HepG2 (cell line): Measurements from ENCODE around the gene SCMH1. TPM values are rescaled to one million over a fixed set of nuclear protein-coding genes. Genes with fewer than 3 reads are reported as not detected.

Source experiments
- ARID4A ChIP-seq: sonication (generic); formaldehyde crosslinking; IDR thresholded peaks from 2 replicates; pipeline ENCODE4 v1.5.0; 2020; ENCODE audit warnings: mild to moderate bottlenecking, missing genetic modification reagents, borderline replicate concordance
- ARNT ChIP-seq: fragments of 450-650 bp; IDR thresholded peaks from 2 replicates; pipeline ENCODE4 v1.6.1; 2017
- BCL6 ChIP-seq: IDR thresholded peaks from 2 replicates; pipeline ENCODE4 v1.6.1; 2016; ENCODE audit warnings: missing genetic modification reagents, missing compliant biosample characterization
- FOXK1 ChIP-seq: sonication (generic); formaldehyde crosslinking; IDR thresholded peaks from 2 replicates; pipeline ENCODE4 v1.4.0; 2020; ENCODE audit warnings: low read depth, missing genetic modification reagents, borderline replicate concordance
- FOXO1 ChIP-seq: sonication (generic); formaldehyde crosslinking; IDR thresholded peaks from 2 replicates; pipeline ENCODE4 v1.4.0; 2020; ENCODE audit warnings: missing genetic modification reagents
- HDAC2 ChIP-seq: sonication (generic); formaldehyde crosslinking; IDR thresholded peaks from 2 replicates; pipeline ENCODE4 v1.4.0; 2020; ENCODE audit warnings: missing genetic modification reagents
- MBNL3 ChIP-seq: fragments of 250-450 bp; sonication (Bioruptor Pico); conservative IDR thresholded peaks from 2 replicates; pipeline ENCODE4 v1.8.0; 2022; ENCODE audit warnings: mild to moderate bottlenecking, inconsistent platforms
- NAIF1 ChIP-seq: sonication (generic); formaldehyde crosslinking; IDR thresholded peaks from 2 replicates; pipeline ENCODE4 v1.5.0; 2020; ENCODE audit warnings: mild to moderate bottlenecking, missing genetic modification reagents, borderline replicate concordance
- NCOA2 ChIP-seq: sonication (generic); formaldehyde crosslinking; IDR thresholded peaks from 2 replicates; pipeline ENCODE4 v1.8.0; 2022; ENCODE audit warnings: inconsistent platforms
- RFX5 ChIP-seq: IDR thresholded peaks from 2 replicates; pipeline ENCODE4 v1.6.1; 2011; ENCODE audit warnings: low read depth, low read length, improper control_type of control experiment
- RORA ChIP-seq: sonication (generic); formaldehyde crosslinking; IDR thresholded peaks from 2 replicates; pipeline ENCODE4 v1.5.0; 2020; ENCODE audit warnings: mild to moderate bottlenecking, missing genetic modification reagents, moderate library complexity
- SUZ12 ChIP-seq: fragments of 150-350 bp; IDR thresholded peaks from 2 replicates; pipeline ENCODE4 v1.6.1; 2014; ENCODE audit warnings: low read depth, low read length
- TARDBP ChIP-seq: sonication (generic); formaldehyde crosslinking; IDR thresholded peaks from 2 replicates; pipeline ENCODE4 v1.8.0; 2022; ENCODE audit warnings: mild to moderate bottlenecking, missing genetic modification reagents
- TOPORS ChIP-seq: sonication (generic); formaldehyde crosslinking; IDR thresholded peaks from 2 replicates; pipeline ENCODE4 v1.8.0; 2023; ENCODE audit warnings: mild to moderate bottlenecking, missing genetic modification reagents
- ZNF101 ChIP-seq: sonication (generic); formaldehyde crosslinking; IDR thresholded peaks from 2 replicates; pipeline ENCODE4 v1.4.0; 2020; ENCODE audit warnings: mild to moderate bottlenecking, low read depth, missing genetic modification reagents, borderline replicate concordance
- ZNF292 ChIP-seq: sonication (generic); formaldehyde crosslinking; IDR thresholded peaks from 2 replicates; pipeline ENCODE4 v1.8.1; 2022; ENCODE audit warnings: mild to moderate bottlenecking, low read depth, missing genetic modification reagents, borderline replicate concordance
- ZNF572 ChIP-seq: sonication (generic); formaldehyde crosslinking; IDR thresholded peaks from 2 replicates; pipeline ENCODE4 v1.5.1; 2020; ENCODE audit warnings: mild to moderate bottlenecking, missing genetic modification reagents
- ZNF646 ChIP-seq: sonication (generic); formaldehyde crosslinking; IDR thresholded peaks from 2 replicates; pipeline ENCODE4 v1.9.0; 2021; ENCODE audit warnings: mild to moderate bottlenecking, missing genetic modification reagents
- ZNF704 ChIP-seq: sonication (generic); formaldehyde crosslinking; IDR thresholded peaks from 2 replicates; pipeline ENCODE4 v1.8.1; 2023; ENCODE audit warnings: mild to moderate bottlenecking, inconsistent platforms, moderate library complexity, missing genetic modification reagents, borderline replicate concordance
- ZNF792 ChIP-seq: IDR thresholded peaks from 2 replicates; pipeline ENCODE4 v1.6.1; 2016
- polyA plus RNA-seq, 8 experiments: library from polyadenylated mRNA; depleted of rRNA in 3 of 8; stranded (reverse) in 7 of 8; unstranded in 1 of 8; fragments of >200 nt; fragmentation: Illumina TruSeq in 4 of 8; extraction: Trizol in 4 of 8; gene quantifications; 2 replicates each; pipeline versions ENCODE4 v1.2.1 to v1.2.3, GENCODE V29; 2011 to 2016; ENCODE audit warnings: low read depth in 4 of 8, missing spikeins in 1 of 8, mixed read lengths in 1 of 8; ENCODE audit not compliant: insufficient read depth in 1 of 8
- total RNA-seq, 5 experiments: library from RNA; depleted of rRNA; stranded (reverse); fragments of >200 nt; fragmentation: Illumina TruSeq; extraction: Trizol; gene quantifications; 2 replicates each; pipeline ENCODE4 v1.2.3, GENCODE V29; 2016; ENCODE audit warnings: low read depth in 1 of 5

The SCMH1 gene
- total and polyA plus RNA-seq, 2 of the 13 experiments (the other 11 are each of a cell fraction or from before 2014, with no cell fraction given), result 41.8 to 52.6 TPM

- no peak for TF ChIP-seq ZNF646 (CRISPR knock-in tag)
- TF ChIP-seq ZNF704 (CRISPR knock-in tag), result no peak
- no peak for TF ChIP-seq FOXO1 (CRISPR knock-in tag)
- TF ChIP-seq BCL6, result peak; percentile 40; the same call in 1 of the 2 replicates
- no peak for TF ChIP-seq FOXK1 (CRISPR knock-in tag)
- no peak for TF ChIP-seq ARNT
- no peak for TF ChIP-seq SUZ12
- TF ChIP-seq ZNF101, result no peak
- no peak for TF ChIP-seq MBNL3 (CRISPR knock-in tag)
- no peak for TF ChIP-seq TOPORS (CRISPR knock-in tag)
- TF ChIP-seq ZNF572 (CRISPR knock-in tag), result no peak
- TF ChIP-seq NAIF1, result no peak
- no peak for TF ChIP-seq HDAC2 (CRISPR knock-in tag)
- TF ChIP-seq NCOA2, result no peak; the same call in 1 of the 2 replicates
- TF ChIP-seq RFX5, result no peak
- no peak for TF ChIP-seq ZNF292
- 0 out of 2 replicates have a peak, but pooled peaks have one; percentile 51 for TF ChIP-seq ZNF792 (CRISPR knock-in tag)
- TF ChIP-seq ARID4A (CRISPR knock-in tag), result peak; percentile 36; the same call in 1 of the 2 replicates
- no peak for TF ChIP-seq RORA (CRISPR knock-in tag)
- TF ChIP-seq TARDBP (CRISPR knock-in tag), result no peak
Measured at GRCh38 chr1:41003640-41004220, 238.4 kb downstream of the SCMH1 start (continued).
